Thyroid gland (tissue), 4 donors: ENCODE results near the gene LAMC2.
A peak's percentile ranks its signal among the peaks of the same experiment; 100 is the strongest.

Experiments used
- CTCF ChIP-seq, 6 experiments: fragments of 200-600 bp in 3 of 6; fragments of 450-650 bp in 3 of 6; sonication (generic) in 3 of 6; IDR thresholded peaks; one replicate each; pipeline ENCODE4 v1.5.1; 2016 to 2019; ENCODE audit warnings: antibody characterized with exemption in 6 of 6, mild to moderate bottlenecking in 2 of 6, inconsistent platforms in 1 of 6, moderate library complexity in 1 of 6
- POLR2A ChIP-seq, 2 donors: fragments of 450-650 bp; IDR thresholded peaks; one replicate each; pipeline ENCODE4 v1.6.1; 2017; ENCODE audit warnings: antibody characterized with exemption in 2 of 2, mild to moderate bottlenecking in 2 of 2, moderate library complexity in 1 of 2

GRCh38 chr1:183281553-183282091, 95.6 kb downstream of the LAMC2 start:
- TF ChIP-seq POLR2A (IDR thresholded peaks at IDR 0.05) (peak in 1 of 2 donors; percentile 28), CTCF (IDR thresholded peaks at IDR 0.05) (peak; percentile 87 to 97 (median 94))
